HUES6 (cell line): Measurements from ENCODE around the gene CAMK2A.

Source experiments
- H3K27ac ChIP-seq: 2 replicates; pipeline ENCODE4 v1.7.0; 2013; ENCODE audit warnings: low read depth, mild to moderate bottlenecking, low read length, inconsistent platforms
- H3K27me3 ChIP-seq: 2 replicates; pipeline ENCODE4 v1.6.1; 2013; ENCODE audit warnings: low read length; ENCODE audit not compliant: control insufficient read depth, insufficient read depth
- H3K36me3 ChIP-seq: 2 replicates; pipeline ENCODE4 v1.6.1; 2013; ENCODE audit warnings: low read length; ENCODE audit not compliant: control insufficient read depth, insufficient read depth
- H3K4me1 ChIP-seq: 2 replicates; pipeline ENCODE4 v1.6.1; 2013; ENCODE audit warnings: low read length; ENCODE audit not compliant: control insufficient read depth, insufficient read depth
- H3K4me3 ChIP-seq: 2 replicates; pipeline ENCODE4 v1.5.1; 2013; ENCODE audit warnings: low read depth, low read length
- H3K9ac ChIP-seq: one replicate; pipeline ENCODE4 v1.6.1; 2013; ENCODE audit warnings: mild to moderate bottlenecking, low read length
- H3K9me3 ChIP-seq: 2 replicates; pipeline ENCODE4 v1.6.1; 2013; ENCODE audit warnings: low read depth, low read length; ENCODE audit not compliant: control insufficient read depth, insufficient read depth

CAMK2A gene

GRCh38 chr5:150173161-150173560 lies 116.4 kb downstream of the CAMK2A start:
- Histone ChIP-seq H3K4me1 (no peaks in the 10 kb centered on the region; the same call in 1 of the 2 replicates), H3K4me3 (no peak overlapping the region), H3K27ac (no peak overlapping the region), H3K27me3 (peaks cover 56% of the 10 kb centered on the region), H3K9ac (no peak overlapping the region), H3K9me3 (no peaks in the 10 kb centered on the region), H3K36me3 (no peaks in the 10 kb centered on the region)

GRCh38 chr5:150172556-150172955 lies 117.0 kb downstream of the CAMK2A start:
- H3K4me3 ChIP-seq = no peak overlapping the region

DNA sequence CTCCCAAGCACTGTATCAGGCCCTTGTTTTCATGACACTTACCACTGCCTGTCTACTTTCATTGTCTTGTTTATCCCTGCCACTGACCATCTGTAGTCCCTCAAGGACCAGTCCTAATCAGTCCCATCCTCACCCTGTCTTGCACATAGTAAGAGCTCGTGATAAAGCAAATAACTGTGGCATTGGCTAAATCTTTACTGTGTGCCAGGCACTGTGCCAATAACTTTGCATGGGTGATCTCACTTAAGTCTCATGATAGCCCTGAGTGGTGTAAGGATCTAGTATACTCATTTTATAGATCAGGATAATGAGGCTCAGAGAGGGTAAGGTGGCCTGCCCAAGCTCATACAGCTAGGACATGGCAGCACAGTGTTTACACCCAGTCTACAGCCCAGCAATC lies 117.4 kb downstream of the CAMK2A start:
- Histone ChIP-seq H3K4me1 (peaks cover 4% of the 10 kb centered on the region; the same call in 1 of the 2 replicates), H3K4me3 (no peak overlapping the region), H3K9ac (no peak overlapping the region), H3K36me3 (no peaks in the 10 kb centered on the region), H3K27me3 (peaks cover 67% of the 10 kb centered on the region), H3K9me3 (no peaks in the 10 kb centered on the region), H3K27ac (no peak overlapping the region)

More at GRCh38 chr5:150172556-150172955, 117.0 kb downstream of the CAMK2A start:
- peaks cover 63% of the 10 kb centered on the region for H3K27me3 ChIP-seq
- no peak overlapping the region for H3K9ac ChIP-seq
- H3K27ac ChIP-seq = no peak overlapping the region
- no peaks in the 10 kb centered on the region for H3K9me3 ChIP-seq
- no peaks in the 10 kb centered on the region for H3K36me3 ChIP-seq
- H3K4me1 ChIP-seq = no peaks in the 10 kb centered on the region; the same call in 1 of the 2 replicates
